ENCODE measurements around the gene MCIDAS. TPM values are rescaled to one million over a fixed set of nuclear protein-coding genes. Genes with fewer than 3 reads are reported as not detected.
A peak's percentile ranks its signal among the peaks of the same experiment; 100 is the strongest.

MCIDAS gene
- total RNA-seq, 4 donors from 2014 or later, result not detected

GRCh38 chr5:55223812-55224240, 3.3 kb downstream of the MCIDAS start:
- in situ Hi-C loops (cut with MboI; ENCODE audit: low sequenced_read_pairs in 4 of 4) (no loop called here), intact Hi-C loops (cut with DNase I; ENCODE audit: low total_unique reads) (no loop called here)
- H3K36me3 ChIP-seq, result no peaks in the 10 kb centered on the region
- peaks cover 90 to 96% (median 92%) of the 10 kb centered on the region in 3 donors for H3K27me3 ChIP-seq
- H3K27ac ChIP-seq, result no peak overlapping the region
- H3K9me3 ChIP-seq, result no peaks in the 10 kb centered on the region
- TF ChIP-seq POLR2A (IDR thresholded peaks at IDR 0.05) (no peak), CTCF (IDR thresholded peaks at IDR 0.05 in 4 of 5, conservative IDR thresholded peaks at IDR 0.05 in 1 of 5) (no peak)
- ATAC-seq (no peak), DNase-seq (no peak)
- peak overlapping the region in 1 of 4 donors; percentile 2 for H3K4me3 ChIP-seq
- H3K4me1 ChIP-seq, result peaks cover 0 to 23% of the 10 kb centered on the region in 2 donors

- TF ChIP-seq POLR2A (IDR thresholded peaks at IDR 0.05), result no peak
- TF ChIP-seq CTCF (IDR thresholded peaks at IDR 0.05 in 4 of 5, conservative IDR thresholded peaks at IDR 0.05 in 1 of 5), result no peak
- peaks cover 85 to 95% (median 86%) of the 10 kb centered on the region in 3 donors for H3K27me3 ChIP-seq
- in situ Hi-C loops (cut with MboI; ENCODE audit: low sequenced_read_pairs in 4 of 4), result no loop called here
- intact Hi-C loops (cut with DNase I; ENCODE audit: low total_unique reads), result no loop called here
- H3K9me3 ChIP-seq, result no peaks in the 10 kb centered on the region
- H3K4me3 ChIP-seq, result peak overlapping the region in 1 of 4 donors; percentile 2
- no peak for ATAC-seq
- no peak for DNase-seq
- H3K4me1 ChIP-seq, result peaks cover 0 to 23% of the 10 kb centered on the region in 2 donors
- no peaks in the 10 kb centered on the region for H3K36me3 ChIP-seq
- no peak overlapping the region for H3K27ac ChIP-seq
Measured at GRCh38 chr5:55222985-55223811, 3.9 kb downstream of the MCIDAS start.

- intact Hi-C loops (cut with DNase I; ENCODE audit: low total_unique reads) (no loop called here), in situ Hi-C loops (cut with MboI; ENCODE audit: low sequenced_read_pairs in 4 of 4) (no loop called here)
- Histone ChIP-seq H3K27ac (no peak overlapping the region), H3K27me3 (peaks cover 77 to 86% (median 80%) of the 10 kb centered on the region in 3 donors), H3K36me3 (no peaks in the 10 kb centered on the region), H3K4me3 (peak overlapping the region in 1 of 4 donors; percentile 2), H3K9me3 (no peaks in the 10 kb centered on the region), H3K4me1 (peaks cover 0 to 16% of the 10 kb centered on the region in 2 donors)
- ATAC-seq (no peak), DNase-seq (no peak)
- no peak for TF ChIP-seq CTCF (IDR thresholded peaks at IDR 0.05 in 4 of 5, conservative IDR thresholded peaks at IDR 0.05 in 1 of 5)
- TF ChIP-seq POLR2A (IDR thresholded peaks at IDR 0.05), result no peak
Measured at GRCh38 chr5:55222092-55222984, 4.8 kb downstream of the MCIDAS start.

GRCh38 chr5:55220433-55221185, 6.5 kb downstream of the MCIDAS start:
- in situ Hi-C loops (cut with MboI; ENCODE audit: low sequenced_read_pairs in 4 of 4) (no loop called here), intact Hi-C loops (cut with DNase I; ENCODE audit: low total_unique reads) (no loop called here)
- ATAC-seq (no peak), DNase-seq (no peak)
- Histone ChIP-seq H3K4me1 (peaks cover 0 to 6% of the 10 kb centered on the region in 2 donors), H3K4me3 (peak overlapping the region; percentile 5 to 49 (median 24)), H3K27me3 (peaks cover 61 to 69% (median 63%) of the 10 kb centered on the region in 3 donors), H3K9me3 (no peaks in the 10 kb centered on the region), H3K27ac (no peak overlapping the region), H3K36me3 (no peaks in the 10 kb centered on the region)
- no peak for TF ChIP-seq CTCF (IDR thresholded peaks at IDR 0.05 in 4 of 5, conservative IDR thresholded peaks at IDR 0.05 in 1 of 5)
